ENCODE data around the gene NELFA.

The NELFA gene

DNA sequence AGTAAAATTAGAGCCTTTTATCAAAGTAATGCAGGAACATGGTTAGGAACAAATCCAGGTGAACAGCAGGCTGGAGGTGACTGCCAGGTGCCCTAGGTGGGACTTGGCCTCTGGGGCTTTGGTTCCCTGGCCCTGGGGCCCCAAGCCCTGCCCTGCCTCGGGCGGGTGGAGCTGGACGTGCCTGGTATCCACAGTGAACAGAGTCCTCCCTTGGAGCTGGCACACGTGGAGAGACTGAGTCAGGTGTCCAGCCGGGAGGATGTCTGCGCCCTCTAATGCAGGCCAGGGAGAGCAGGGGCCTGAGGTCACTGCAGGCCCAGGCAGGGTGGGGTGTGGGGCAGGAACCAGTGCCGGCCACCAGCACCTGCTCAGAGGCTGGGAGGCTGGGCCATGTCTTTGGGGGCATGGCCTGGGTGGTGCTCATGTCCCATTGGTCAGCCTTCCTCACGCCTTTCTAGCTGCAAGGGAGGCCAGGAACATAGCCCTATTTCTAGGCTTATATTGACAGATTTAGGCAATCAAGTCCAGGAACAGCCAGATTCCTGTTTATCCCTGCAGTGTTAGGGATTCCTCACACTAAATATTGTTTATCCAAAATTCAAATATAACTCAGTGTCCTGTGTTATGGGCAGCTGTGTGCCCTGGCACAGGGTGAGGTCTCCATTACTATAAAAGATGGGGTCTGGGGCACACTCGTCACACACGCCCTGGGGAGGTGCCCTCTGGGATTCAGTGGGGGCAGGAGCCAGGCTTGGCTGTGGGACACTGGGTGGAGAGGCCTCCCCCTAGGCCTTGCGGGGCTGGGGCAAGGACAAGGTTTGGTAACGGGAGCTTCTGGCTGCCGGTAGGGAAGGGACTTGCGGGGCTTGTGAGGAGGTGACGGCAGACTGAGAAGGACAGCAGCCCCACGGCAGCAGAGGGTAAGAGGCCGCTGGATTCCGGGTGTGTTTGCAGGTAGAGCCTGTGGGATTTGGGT lies 36.1 kb upstream of the NELFA start:
- no peak overlapping the region for H3K4me3 ChIP-seq (ENCODE audit: low read depth, low read length)
- TF ChIP-seq, protein P1, sequence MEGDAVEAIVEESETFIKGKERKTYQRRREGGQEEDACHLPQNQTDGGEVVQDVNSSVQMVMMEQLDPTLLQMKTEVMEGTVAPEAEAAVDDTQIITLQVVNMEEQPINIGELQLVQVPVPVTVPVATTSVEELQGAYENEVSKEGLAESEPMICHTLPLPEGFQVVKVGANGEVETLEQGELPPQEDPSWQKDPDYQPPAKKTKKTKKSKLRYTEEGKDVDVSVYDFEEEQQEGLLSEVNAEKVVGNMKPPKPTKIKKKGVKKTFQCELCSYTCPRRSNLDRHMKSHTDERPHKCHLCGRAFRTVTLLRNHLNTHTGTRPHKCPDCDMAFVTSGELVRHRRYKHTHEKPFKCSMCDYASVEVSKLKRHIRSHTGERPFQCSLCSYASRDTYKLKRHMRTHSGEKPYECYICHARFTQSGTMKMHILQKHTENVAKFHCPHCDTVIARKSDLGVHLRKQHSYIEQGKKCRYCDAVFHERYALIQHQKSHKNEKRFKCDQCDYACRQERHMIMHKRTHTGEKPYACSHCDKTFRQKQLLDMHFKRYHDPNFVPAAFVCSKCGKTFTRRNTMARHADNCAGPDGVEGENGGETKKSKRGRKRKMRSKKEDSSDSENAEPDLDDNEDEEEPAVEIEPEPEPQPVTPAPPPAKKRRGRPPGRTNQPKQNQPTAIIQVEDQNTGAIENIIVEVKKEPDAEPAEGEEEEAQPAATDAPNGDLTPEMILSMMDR (IDR thresholded peaks at IDR 0.05; ENCODE audit: low read depth, low read length): no peak
- no peak for DNase-seq (ENCODE audit: low read depth, low spot score)
- in situ Hi-C loops (cut with HindIII; ENCODE audit: low sequenced_read_pairs): no loop called here

DNA sequence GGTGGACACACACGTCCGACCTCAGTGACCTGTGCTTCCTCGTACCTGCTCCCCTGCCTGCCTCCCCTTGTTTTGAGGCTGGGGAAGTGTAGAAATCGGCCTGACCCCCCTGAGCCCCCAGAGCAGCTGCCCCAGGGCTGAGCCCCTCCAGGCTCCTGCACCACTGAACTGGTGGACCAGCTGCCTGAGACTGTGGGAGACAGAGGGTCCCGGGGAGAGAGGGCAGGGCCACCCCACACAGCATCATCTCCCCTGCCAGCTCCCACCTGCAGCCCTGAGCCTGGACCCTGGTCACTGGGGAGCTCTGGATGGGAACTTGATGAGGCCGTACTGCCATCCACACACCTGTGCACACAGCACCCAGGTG lies 35.3 kb upstream of the NELFA start:
- in situ Hi-C loops (cut with HindIII; ENCODE audit: low sequenced_read_pairs): no loop called here
- no peak overlapping the region for H3K4me3 ChIP-seq (ENCODE audit: low read depth, low read length)
- DNase-seq (ENCODE audit: low read depth, low spot score): no peak
- TF ChIP-seq, protein P1 (IDR thresholded peaks at IDR 0.05; ENCODE audit: low read depth, low read length): no peak

DNA sequence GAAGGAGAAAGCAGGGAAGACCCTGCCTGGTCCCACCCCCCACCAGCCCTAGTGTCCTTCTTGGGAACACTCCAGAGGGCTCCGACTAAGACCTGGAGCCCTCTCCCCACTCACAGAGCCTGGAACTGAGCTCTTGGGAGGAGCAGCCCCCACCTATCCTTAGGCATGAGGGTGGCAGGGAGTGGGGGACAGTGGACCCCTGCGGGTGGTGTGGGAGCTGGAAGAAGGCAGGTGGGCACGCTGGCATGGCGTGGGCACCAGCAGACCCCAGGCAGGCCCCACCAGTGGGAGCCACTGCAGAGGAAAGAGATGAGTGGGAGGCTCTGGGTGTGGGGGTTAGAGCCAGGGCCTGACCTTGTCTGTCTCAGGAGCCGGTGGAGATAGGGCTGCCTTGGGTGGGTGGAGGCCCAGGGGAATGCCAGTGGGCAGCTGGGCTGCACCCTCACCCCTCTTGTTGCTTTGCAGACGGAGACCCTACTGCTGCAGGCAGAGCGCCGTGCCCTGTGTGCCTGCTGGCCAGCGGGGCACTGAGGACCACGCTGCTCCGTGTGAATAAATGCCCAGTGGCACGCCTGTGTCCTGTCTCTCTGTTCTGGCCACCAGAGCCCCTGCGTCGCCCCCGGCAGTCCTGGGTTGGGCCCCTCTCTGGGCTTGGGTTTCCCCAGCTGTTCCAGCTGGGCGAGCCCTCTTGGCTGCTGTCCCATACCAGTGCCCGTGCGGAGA lies 34.8 kb upstream of the NELFA start:
- no peak overlapping the region for H3K4me3 ChIP-seq (ENCODE audit: low read depth, low read length)
- DNase-seq (ENCODE audit: low read depth, low spot score): no peak
- TF ChIP-seq, protein P1 (IDR thresholded peaks at IDR 0.05; ENCODE audit: low read depth, low read length): no peak
- in situ Hi-C loops (cut with HindIII; ENCODE audit: low sequenced_read_pairs): no loop called here

DNA sequence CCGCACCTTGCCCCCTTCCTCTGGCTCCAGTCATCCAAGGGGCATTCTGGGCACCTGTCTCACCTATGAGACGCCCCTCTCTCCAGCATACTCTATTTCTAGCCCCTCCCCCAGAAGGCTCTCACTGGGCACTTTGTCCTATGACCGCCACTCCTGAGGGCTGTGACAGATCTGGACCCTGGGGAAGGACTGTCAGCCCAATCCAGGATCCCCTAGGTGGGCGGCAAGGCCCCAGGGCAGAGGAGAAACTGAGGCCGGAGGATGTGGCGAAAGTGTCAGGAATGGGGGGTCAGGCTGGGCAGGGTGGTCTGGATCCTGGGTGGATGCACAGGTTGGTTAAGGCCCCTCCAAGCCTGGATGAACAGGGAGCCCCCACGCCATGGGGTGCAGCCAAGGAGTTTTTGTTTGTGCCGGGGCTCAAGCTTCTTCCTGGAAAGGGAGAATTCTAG lies 34.2 kb upstream of the NELFA start:
- DNase-seq (ENCODE audit: low read depth, low spot score): no peak
- H3K4me3 ChIP-seq (ENCODE audit: low read depth, low read length): peak overlapping the region; percentile 66
- TF ChIP-seq, protein P1 (IDR thresholded peaks at IDR 0.05; ENCODE audit: low read depth, low read length): no peak
- in situ Hi-C loops (cut with HindIII; ENCODE audit: low sequenced_read_pairs): no loop called here

DNA sequence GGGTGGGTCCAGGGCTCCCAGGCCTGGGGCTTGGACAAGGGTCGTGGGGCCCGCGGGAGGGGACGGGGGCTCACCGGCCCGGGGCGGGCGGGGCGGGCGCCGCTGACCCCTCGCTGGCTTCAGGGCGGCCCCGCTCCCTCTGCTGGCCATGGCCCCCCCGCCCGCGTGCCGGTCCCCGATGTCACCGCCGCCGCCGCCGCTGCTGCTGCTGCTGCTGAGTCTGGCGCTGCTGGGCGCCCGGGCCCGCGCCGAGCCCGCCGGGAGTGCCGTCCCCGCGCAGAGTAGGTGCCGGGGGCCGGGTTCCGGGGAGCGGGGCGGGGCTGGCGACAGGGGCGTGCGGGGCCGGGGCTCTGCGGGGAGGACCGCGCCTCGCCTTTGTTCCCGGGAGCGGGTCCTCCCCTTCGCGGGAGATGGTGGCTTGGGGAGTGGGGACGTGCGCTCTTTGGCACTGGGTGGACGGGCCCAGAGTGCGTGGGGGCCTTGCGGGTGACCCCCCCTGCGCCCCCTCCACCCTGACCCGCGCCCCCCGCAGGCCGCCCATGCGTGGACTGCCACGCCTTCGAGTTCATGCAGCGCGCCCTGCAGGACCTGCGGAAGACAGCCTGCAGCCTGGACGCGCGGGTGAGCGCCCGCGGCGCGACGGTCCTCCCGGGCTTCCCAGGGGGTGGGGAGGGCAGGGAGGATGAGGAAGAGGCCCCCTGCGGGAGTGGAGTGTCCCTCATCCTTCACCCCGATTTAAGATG lies 33.6 kb upstream of the NELFA start:
- H3K4me3 ChIP-seq (ENCODE audit: low read depth, low read length): peak overlapping the region; percentile 66
- TF ChIP-seq, protein P1 (IDR thresholded peaks at IDR 0.05; ENCODE audit: low read depth, low read length): no peak
- DNase-seq (ENCODE audit: low read depth, low spot score): no peak
- in situ Hi-C loops (cut with HindIII; ENCODE audit: low sequenced_read_pairs): no loop called here
